GM18520 (cell line): ENCODE results near the gene CNST.
"Not testable (repeated sequence)": the region's sequence is repeated elsewhere in the genome, so short reads cannot be mapped to it uniquely, and the experiment has no call there.

Experiments used
- ATAC-seq: cut with Tn5 transposase; IDR thresholded peaks from one replicate; pipeline ENCODE4 v1.9.1; 2021; ENCODE audit not compliant: unreplicated experiment

The CNST gene

DNA sequence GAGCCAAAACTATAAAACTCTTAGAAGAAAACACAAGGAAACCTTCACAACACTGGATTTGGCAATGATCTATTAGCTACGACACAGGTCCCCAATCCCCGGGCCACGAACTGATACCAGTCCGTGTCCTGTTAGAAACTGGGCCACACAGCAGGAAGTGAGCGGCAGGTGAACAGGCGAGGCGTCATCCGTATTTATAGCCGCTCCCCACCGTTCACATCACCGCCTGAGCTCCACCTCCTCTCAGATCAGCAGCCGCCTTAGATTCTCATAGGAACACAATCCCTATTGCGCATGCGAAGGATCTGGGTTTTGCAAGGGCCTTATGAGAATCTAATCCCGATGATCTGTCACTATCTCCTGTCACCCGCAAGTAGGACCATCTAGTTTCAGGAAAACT lies 12.1 kb upstream of the CNST start:
- ATAC-seq, result no peak

DNA sequence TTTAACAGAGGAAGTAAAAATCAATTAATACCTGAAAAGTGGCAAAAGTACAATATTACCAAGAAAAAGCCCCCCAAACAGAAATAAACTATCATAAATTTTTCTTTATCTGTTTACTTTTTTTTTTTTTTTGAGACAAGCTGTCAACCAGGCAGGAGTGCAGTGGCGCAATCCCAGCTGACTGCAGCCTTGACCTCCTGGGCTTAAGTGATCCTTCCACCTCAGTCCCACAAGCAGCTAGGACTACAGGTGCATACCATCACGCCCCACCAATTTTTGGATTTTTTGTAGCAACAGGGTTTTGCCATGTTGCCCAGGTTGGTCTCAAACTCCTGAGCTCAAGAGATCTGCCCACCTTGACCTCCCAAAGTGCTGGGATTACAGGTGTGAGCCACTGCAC lies 8.2 kb upstream of the CNST start:
- no peak for ATAC-seq

DNA sequence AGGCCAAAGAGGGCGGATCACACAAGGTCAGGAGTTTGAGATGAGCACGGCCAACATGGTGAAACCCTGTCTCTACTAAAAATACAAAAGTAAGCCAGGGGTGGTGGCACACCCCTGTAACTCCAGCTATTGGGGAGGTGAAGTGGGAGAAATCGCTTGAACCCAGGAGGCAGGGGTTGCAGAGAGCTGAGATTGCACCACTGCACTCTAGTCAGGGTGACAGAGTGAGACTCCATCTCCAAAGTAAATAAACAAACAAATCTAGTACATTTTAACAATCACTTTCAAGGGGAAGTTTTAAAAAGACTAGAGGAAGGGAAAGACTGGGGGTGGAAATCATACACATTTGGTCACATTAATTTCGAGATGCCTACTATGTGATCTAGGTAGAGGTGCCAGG lies 6.9 kb upstream of the CNST start:
- ATAC-seq, result no peak

DNA sequence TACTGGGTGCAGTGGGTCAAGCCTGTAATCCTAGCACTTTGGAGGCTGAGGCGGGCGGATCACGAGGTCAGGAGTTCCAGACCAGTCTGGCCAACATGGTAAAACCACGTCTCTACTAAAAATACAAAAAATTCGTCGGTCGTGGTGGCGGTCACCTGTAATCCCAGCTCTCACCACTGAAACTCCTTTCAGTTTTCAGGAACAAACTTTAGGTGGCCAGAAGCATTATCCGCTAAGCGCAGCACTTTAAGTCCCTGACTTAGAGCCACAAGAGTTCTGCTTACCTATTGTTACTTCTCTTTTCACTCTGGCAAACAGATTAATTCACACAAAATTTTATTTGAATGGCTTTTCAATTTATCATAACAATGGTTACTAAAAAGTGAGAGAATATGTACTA lies 5.4 kb upstream of the CNST start:
- not testable (repeated sequence) for ATAC-seq

DNA sequence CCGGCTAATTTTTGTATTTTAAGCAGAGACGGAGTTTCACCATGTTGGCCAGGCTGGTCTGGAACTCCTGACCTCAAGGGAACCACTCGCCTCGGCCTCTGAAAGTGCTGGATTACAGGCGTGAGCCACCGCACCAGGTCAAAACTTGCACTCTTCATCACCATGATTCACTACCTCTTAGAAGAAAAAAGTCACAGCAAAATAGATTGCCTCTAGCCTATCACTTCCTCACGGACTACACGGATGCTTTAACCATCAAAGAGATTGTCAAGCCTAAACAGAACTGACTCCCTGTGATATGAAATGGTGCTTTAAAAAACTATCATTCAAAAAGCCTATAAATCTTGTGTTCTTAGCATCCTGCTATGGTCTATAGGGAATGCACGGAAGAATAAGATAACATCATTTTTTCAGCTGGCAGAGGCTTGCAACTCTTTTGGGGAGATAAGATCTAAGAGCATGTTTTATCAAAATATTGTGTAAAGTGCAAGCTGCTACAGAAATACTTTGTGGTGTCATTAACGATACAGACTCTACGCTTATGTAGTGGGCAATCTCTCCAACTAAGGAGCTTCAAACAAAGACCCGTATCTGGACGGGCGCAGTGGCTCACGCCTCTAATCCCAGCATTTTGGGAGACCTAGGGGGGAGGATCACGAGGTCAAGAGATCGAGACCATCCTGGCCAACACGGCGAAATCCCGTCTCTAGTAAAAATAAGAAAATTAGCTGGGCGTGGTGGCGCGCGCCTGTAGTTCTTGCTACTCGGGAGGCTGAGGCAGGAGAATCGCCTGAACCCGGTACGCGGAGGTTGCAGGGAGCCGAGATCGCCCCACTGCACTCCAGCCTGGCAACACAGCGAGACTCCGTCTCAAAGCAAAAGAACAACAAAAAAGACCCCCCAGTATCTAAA lies 1.2 kb upstream of the CNST start:
- no peak for ATAC-seq

DNA sequence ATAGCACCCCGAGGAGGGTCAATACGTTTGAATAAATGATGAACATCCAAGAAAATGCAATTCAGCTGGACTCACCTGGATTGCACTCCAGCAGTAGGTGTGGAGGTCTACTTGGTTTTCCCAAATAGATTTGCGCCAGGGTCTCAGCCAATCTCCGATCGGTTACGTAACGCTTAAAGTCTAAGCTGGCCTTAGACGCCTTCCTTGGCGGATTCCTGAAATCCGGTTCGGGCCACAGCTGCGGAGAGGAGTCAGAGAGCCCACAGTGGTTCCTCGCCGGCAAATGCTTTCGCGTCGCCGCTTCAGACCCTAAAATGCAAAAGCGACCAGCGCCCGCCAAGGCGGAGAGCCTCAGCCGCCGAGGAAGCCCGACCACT lies 517 bp upstream of the CNST start:
- ATAC-seq, result no peak

DNA sequence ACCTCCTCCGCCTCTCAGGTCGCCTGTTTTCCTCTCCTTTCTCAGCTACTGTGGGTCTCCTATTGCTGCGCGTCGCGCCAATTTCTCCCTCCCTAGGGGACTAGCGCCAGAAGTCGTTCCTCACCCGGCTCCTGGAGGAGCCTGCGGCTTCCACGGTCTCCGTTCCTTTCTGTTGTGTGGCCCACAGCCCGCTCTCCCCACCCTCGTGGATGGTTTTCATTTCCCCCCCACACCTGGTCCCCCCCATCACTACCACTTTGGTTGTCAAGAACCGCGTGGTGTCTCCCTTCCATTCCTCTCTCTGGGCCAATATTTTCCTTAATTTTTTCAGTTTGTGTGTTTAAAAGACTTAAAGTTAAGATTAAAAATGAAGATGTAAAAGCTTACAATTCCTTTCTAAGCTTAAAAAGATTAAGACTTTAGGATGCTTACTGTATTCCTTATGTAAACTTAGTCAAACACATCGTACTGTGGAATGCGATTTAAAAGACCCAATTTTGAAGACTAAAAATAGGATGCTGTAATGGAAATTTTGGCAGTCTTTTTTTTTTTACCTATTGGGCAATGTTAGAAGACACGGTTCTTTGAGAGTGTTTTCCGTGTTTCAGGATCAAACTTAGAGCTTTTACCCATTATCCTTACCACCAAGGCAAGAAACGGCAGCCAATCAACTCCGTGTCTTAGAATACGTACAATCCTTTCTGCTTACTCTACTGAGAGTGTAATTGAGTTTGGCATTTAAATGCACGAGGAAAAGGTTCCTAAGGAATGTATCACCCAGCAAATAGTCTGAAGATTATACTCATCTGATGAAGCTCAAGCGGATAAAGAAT lies 773 bp downstream of the CNST start:
- peak; percentile 0 for ATAC-seq

DNA sequence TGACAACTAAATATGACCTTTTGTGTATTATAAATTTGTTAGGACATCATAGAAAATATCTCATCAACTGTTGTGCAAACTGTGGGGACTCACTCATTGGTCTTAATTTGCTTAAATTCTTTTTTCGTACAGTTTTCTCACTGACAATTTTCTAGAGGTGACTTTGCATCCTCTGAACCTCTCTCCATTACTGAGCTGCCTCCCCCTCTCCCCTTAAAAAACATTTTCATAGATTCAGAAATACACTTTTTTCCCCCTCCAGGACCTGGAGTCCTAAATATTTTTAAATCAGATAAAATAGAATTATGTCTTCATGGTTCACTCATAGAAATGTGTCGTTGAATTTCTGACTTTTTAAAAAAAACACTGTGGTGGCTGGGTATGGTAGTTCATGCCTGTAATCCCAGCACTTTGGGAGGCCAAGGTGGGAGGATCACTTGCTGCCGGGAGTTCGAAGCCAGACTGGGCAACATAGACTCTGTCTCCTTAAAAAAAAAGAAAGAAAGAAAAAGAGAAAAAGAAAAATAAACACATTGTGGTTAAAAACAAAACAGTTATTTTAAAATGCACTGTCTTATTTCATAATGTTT lies 1.5 kb downstream of the CNST start:
- no peak for ATAC-seq

DNA sequence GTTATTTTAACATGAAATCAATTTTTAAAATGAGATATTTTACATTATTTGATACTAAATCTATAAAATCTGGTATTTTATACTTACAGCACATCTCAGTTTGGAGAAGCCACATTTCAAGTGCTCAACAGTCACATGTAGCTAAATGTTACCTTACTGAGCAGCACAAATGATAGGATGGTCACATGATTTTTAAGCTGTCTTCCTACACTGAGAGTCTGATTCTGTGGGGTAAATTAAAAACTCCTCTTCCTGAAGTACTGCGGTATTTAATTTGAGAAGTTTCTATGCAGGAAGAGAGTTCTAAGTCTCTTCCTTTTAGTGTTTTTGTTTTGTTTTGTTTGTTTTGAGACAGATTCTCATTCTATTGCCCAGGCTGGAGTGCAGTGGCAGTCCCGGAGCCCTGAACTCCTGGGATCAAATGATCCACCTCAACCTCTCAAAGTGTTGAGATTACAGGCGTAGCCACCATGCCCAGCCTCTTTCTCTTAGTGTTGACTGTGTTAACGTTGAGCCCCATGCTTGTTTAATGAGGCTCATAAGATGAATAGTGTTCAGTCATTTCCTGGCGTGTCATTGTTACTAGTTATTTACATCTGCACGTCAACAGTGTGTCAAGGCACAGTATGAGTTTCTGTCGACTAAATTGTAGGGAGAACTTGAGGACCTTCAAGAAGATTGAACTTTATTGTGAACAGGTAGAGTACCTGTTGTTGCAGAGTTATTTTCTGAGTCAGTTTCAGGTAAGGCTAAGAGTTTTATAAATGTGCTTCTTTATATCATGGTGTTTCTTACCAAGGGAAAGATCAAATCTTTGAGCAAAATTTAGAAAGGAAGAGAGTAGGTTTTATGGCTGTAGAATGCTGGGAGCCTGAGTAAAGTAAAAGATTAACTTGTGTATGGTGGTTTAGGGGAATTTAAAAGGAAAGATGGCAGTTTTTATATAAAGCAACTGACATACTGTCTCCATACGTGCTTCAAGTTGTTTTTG lies 3.3 kb downstream of the CNST start:
- ATAC-seq, result no peak

DNA sequence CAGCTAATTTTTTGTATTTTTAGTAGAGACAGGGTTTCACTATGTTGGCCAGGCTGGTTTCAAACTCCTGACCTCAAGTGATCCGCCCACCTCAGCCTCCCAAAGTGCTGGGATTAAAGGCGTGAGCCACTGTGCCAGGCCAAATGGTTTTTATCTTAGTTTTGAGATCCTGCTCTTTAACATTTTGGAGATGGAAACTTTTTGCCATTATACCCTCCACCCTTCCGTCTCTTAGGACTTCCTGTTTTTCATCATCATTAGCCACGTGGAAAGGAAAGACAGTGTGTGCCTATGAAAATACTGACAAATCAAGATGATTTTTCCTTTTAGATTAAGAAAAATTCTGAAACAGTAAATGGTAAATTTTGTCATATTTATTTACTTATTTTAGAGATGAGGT lies 5.1 kb downstream of the CNST start:
- not testable (repeated sequence) for ATAC-seq

DNA sequence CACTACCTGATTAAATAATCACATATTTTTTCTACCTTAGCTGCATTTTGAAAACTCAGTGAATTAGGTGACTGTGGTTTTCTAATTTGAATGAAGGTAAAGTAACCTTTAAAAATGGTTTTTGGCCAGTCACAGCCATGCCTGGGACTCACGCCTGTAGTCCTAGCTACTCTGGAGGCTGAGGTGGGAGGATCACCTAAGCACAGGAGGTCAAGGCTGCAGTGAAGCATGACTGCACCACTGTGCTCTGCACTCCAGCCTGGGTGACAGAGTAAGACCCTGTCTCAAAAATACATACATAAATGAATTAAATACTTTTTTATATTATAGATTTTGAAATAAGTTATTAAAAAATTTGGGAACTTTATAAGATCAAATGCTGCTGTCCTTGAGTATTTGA lies 5.7 kb downstream of the CNST start:
- no peak for ATAC-seq

DNA sequence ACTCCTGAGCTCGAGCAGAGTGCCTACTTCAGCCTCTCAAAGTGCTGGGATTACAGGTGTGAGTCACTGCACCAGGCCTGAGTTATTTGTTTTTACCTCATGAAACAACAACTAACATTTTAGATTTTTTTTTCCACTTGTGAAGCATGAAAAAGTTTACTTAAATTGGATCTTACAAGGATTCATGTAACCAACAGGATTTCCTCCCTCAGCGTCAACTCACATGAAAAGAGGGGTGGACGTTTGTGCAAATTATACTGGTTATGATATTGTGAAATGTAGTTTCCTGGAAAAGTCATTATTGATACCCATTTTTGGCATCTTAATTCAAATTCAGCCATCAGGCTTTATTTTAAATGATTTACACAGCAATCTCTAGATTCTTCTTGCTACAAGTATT lies 6.5 kb downstream of the CNST start:
- no peak for ATAC-seq

DNA sequence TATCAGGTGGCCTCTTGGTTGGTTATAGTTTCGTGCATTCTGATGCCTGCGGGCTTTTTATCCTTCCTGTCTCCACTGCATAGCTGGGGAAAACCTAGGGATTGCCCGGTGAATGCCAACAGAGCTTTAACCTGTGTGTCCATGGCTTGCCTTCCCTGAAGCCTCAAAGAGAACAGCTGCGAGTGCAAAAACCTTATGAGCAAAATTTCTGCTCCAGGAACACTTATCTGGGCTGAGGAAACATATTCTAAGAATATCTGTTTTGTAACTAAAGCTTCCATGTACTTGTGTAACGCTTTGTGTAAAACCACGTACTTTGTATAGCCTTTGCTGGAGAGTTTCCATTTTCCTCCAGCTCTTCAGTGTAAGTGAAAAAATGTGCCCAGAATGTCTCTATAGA lies 7.2 kb downstream of the CNST start:
- no peak for ATAC-seq

DNA sequence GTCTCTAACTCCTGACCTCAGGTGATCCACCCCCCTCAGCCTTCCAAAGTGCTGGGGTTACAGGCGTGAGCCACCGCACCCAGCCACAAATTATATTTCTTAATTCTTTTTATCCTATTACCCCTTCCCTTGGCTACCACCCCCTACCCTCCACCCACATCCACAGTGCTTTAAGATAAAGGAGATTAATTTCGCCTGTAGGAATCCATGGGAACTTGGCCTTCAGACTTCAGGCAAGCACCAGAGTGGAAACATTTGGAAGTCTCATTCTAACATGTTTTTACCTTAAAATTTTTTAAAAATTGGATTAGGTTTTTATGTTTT lies 10.4 kb downstream of the CNST start:
- no peak for ATAC-seq

DNA sequence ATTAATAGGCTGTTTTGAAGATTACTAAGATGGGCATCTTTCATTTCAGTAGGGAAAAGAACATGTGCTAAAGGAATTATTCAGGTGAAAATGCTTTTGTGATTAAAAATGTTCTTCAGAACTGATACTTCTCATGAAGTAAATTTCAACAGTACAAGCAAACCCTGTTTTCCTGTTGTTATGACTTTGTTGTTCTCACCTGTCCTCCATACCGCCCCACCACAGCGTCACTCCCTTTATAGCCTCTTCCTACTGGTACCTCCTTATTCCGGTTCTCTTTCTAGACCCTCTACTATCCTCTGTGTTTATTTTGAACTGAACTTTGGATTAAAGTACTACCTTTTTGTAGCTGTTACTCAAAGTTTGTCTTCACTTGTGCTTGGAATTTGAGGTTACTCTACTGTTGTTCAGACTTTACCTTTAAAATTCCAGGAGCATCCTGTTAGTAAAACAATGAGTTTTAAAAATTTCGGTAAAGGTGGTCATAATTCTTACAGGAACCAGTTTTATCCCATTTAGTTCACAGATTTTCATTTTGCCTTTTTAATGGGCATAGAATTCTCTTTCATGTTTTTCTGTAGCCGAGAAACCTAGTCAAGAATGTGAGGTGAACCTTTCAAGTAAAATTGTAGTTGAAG lies 10.9 kb downstream of the CNST start:
- ATAC-seq, result no peak

DNA sequence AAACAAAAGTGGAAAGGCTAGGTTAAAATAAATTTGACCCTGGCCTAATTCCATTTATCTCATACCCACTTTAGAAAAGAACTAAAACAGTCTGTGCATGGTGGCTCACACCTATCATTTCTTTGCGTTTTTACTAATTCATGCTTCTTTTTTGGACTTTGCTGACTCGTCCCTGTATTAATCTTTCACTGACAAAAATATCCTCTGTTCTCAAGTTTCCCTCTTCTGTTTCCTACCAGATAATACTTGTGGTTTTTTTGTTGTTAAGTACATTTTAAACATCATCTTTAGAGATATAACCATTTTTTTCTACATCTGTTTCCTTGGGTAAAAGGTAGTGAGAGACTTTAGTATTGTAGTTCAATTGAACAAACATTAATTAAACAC lies 11.5 kb downstream of the CNST start:
- ATAC-seq, result no peak

DNA sequence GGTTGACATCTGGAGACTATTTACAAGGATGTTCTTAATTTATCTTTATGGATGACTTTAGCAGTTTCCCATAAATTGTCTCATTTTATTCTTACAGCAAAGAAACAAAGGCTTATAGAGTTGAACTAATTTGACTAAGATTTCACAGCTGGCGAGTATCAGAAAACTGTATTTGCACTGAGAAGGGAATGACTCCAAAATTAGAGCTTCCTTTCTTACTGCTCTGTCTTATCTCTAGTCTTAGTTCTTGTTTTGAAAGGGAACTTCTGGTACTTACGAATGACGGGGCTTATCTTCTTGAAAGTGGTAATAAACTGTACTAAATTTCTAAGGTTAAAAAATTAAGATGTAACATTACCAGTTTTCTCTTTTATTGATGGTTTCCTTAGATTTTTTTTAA lies 13.6 kb downstream of the CNST start:
- ATAC-seq, result peak; percentile 46

DNA sequence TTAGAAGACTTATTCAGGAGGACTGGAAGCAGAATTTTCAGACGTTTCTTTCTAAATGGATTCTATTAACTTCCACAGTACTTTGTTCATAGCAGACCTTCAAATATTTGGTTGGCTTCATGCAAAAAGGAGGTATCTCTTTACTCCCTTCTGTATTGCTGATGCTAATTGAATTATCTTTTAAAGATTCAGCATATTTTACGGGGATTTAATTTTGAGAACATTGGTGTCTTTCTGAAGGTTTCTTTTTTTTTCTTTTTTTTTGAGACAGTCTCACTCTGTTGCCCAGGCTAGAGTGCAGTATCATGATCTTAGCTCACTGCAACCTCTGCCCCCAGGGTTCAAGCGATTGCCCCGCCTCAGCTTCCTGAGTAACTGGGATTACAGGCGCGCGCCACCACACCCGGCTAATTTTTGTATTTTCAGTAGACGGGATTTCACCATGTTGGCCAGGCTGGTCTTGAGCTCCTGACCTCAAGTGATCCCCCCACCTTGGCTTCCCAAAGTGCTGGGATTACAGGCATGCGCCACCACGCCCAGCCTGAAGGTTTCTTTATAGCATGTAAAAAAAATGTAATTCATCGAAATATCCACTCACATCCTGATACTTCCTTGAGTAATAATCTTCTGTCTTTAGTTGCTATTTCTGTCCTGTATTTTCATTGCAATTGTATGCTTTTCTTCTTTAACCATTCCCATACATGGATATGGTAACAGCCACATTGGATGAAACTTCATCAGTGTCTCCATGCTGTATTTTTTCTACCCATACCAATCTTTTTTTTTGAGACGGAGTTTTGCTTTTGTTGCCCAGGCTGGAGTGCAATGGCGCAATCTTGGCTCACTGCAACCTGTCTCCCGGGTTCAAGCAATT lies 14.5 kb downstream of the CNST start:
- ATAC-seq, result no peak

DNA sequence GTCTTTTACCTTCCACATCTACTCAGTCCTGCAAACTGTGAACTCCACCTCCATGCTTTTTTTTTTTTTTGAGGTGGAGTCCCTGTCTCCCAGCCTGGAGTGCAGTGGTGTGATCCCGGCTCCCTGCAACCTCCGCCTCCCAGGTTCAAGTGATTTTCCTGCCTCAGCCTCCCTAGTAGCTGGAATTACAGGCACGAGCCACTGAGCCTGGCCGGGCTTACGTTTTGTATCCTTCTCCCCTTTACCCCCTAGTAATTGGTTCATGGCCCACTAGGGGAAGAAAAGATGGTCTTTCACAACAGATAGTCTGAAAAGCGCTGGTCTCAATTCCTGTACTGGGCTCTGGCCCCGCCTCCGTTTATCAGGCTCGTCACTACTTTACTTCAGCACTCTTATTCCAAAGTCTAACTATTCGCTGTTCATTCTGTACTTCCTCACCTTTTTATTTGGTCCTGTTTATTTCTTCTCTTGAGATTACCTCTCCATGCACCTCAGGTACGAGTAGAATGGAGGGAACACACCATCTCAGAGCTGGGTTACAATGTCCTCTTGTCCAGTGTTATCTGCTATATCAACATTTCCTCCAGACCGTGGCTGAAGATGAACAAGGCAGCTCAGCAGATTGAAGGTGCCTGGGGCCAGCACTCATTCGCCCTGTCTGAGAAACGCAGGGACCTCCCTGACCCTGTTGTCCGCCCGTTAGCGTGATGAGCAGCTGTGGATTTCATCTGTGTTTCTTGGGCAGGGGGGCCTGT lies 16.2 kb downstream of the CNST start:
- no peak for ATAC-seq
